Erythroblast (primary cell): Measurements from ENCODE around the gene DUSP19.

ENCODE experiments used
- GATA1 ChIP-seq: IDR thresholded peaks from 2 replicates; pipeline ENCODE4 v1.6.1; 2011; ENCODE audit warnings: low read depth, mild to moderate bottlenecking, control low read depth, low read length, moderate library complexity
- POLR2A ChIP-seq: IDR thresholded peaks from 2 replicates; pipeline ENCODE4 v1.6.1; 2011; ENCODE audit warnings: mild to moderate bottlenecking, low read length

DNA sequence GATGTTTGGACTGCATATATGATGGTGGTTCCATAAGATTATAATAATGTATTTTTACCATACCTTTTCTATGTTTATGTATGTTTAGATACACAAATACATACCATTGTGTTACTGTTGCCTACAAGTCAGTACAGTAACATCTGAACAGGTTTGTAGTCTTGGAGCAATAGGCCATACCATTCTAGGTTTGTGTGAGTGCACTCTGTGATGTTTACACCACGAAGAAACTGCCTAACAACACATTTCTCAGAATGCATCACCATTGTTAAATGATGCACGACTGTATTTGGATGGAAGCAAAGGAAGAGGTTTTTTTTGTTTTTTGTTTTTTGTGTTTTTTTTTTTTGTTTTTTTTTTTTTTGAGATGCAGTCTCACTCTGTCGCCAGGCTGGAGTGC, 9.5 kb downstream of the DUSP19 start:
- no peak for TF ChIP-seq POLR2A
- TF ChIP-seq GATA1: no peak
